SW 1271 (cell line): ENCODE results near the gene SIGLEC1.

Source experiments
- DNase-seq, 2 experiments: peaks; one replicate each; lab custom pipeline; 2025; lab: John Stamatoyannopoulos, UW

The SIGLEC1 gene

DNA sequence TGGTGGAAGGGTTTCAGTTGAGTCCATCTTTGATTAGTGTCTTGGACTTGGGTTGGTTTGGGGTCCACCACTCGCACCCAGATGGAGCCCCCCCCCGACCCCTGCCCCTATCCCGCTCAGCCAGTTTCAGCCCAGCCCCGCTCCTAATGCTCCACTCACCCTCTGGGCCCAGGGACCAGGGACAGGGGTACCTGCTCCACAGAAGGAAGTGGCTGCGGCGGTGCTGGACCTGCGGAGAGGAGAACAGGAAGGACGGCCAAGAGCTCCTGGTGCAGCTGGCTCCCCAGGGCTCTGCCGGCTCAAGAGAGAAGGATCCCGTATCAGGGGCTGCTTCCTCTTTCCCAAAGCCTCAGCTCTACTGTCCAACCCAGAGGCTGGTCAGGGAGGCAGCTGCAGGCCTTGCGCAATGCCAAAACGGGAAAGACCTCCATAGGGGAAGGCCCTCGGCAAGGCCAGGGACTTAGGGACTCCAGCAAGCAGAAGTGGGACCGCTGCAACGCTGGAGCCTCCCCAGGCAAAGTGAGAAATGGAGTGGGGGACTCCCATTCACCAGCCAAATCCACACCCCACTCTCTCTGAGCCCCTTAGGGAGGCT is at the start of gene SIGLEC1:
Gene SIGLEC1 (minus strand): TSS at position 322 of the 595 bp plus-strand sequence. CDS start 5,472 bp downstream, outside the sequence.
- no peak for DNase-seq

DNA sequence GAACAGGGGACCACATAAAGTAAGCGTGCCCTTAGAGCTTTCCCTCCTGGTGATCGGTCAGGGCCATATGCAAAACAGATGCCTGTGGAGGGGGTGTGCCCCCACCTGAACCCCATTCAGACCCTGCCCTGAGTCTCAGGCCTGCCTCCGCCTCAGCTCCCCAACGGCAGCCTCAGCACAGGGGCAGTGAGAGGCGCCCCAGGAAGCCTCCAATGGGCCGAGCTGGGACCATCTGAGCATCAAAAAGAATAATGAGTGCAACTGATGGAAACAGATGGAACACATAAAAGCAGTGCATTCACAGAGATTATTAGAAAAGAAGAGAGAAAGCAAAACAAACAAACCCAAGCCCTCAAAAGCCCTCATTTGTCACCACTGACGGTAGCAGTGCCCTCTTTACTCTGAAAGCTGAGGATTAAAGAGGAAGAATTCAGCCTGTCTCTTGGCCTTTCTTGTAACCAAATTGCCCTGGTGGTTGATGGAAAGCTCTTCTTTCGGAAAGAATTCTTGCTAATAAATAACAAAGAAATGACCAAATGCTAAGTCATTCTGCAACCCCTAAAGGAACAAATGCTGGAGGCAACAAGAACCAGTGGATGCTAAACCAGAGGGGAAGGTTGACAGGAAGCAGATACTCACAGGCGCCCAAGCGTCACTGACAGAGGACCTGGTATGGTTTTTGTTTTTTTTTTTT is 48.4 kb upstream of the SIGLEC1 start:
- no peak for DNase-seq

DNA sequence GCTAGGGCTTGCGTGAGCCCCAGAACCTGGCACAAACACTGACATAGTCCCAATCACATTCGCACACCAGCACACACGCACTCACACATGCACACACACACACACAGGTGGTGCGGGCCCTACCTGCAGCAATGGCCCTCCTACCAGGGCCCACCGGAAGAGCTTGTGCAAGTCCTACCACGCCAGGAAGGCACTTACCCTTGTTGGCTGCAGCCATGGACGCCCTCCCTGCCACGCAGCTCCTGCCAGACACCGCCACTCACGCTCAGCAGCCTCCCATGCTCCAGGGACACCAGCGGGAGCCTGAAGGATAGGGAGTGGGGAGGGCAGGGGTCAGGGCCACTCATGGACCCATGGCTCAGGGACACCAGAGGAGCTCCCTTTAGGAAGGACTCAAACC is 47.5 kb upstream of the SIGLEC1 start:
- DNase-seq = no peak

DNA sequence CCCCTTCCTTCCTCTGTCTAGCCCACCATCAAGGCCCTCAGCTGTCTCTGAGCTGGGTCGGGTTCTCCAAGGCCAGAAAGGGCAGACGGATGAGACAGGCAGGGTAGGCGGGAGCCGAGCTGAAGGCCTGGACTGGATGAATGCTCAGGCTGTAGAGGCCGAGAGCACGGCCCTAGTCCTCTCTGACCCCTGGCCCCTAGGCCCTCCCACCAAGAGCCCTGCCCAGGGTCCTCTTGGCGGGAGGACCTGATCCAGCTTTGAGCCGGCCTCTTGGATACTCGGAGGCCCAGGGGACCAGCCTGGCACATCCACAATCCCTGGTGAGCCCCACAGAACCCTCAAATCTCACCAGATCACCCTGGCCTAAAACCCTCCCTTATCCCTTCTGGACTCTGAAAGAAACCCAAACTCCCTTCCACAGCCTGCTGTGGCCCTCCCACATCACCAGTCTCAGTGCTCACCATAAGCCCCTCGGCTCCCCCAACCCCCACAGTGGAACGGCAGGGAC is 47.0 kb upstream of the SIGLEC1 start:
- DNase-seq = no peak

DNA sequence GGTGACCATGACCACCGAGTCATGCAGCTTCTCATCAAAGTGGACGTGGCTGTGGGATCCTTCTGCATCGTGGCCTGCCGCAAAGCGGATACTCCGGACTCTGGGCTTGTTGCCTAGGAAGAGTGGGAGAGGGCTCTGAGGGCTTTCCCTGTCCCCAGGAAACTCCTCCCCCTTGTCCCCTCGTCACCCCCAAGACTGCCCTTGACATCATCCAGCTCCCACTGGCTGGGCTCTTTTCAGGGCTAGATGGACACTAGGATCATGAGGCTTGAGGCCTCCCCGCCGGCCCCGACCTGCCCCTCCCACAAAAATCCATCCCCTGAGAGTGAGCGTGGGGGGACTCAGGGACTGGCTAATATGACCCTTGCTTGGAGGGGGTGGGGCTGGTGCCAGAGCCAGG is 46.2 kb upstream of the SIGLEC1 start:
- DNase-seq = no peak

DNA sequence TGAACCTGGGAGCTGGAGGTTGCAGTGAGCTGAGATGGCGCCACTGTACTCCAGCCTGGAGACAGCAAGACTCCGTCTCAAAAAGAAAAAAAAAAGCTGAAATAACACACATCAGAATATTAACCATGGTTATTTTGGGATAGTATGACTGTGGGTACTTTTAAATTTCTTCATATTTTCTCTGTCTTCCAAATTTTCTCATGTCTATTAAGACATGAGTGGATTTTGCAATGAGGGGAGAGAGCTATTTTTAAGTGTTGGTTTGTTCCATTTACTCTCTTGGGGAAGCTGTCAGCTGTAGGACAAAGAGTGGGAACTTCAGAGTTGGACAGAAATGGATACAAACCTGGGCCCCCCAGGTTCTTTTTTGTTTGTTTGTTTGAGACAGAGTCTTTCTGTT is 44.9 kb upstream of the SIGLEC1 start:
- no peak for DNase-seq

DNA sequence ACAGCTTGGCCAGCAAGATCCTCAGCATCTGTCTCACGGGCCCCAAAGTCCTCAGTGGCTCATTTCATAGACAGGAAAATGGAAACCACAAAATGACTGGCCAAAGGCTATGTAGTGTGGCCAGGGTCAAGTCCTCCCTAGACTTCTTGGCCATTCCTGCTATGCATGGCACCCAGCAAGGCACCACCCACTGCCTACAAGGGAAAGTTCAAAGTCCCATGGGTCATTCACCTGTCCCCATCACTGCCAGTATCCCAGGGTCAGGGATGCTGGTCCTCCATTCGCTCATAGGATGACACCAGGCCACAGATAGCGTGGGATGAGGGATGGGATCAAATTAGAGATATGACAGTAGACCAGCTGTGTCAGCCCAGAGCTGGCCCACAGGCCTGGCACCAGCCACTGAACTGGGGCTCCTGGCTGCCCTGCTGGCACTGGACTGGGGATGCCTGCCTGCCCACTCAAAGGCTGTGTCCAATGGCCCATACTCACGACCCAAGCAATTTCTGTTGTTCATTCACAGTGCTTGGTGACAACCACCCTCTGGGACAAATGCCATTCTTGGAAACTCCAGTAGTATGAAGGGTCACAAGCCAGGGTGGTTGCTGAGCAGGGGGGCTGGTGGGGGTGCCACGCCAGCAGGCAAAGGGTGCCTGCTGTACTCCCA is 43.5 kb upstream of the SIGLEC1 start:
- DNase-seq = no peak

DNA sequence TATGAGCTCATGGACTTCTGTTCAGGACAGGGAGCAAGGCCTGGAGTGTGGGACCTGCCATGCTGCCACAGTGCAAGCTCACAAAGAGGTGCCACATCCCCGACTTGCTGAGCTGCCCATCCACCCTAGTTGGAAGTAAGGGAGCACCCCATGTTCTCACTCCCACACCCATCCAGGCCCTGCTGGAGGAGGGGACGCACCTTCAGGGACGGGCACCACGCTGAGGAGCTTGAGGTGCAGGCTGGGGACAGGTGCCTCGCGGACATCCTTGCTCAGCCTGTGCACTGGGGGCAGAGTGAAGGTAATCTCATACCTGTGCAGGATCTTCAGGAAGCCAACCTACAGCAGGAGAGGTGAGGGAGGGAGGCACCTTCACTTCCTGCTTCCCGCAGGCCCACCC is 42.9 kb upstream of the SIGLEC1 start:
- no peak for DNase-seq

DNA sequence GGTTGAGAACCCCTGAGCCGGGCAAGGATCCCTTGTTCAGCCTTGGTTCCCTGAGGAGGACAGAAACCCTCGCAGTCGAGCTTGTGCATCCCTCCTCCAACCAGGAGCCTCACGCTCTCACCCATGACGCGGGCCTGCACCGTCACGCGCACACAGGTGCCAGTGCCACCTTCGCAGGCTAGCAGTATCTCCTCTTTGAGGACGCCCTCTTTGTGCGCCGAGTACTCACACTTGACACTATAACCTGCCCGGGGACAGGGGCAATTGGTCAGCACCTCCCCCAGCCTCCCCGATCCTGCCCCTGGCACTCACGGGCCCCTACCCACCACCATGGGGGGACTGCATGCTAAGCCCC is 41.9 kb upstream of the SIGLEC1 start:
- no peak for DNase-seq

DNA sequence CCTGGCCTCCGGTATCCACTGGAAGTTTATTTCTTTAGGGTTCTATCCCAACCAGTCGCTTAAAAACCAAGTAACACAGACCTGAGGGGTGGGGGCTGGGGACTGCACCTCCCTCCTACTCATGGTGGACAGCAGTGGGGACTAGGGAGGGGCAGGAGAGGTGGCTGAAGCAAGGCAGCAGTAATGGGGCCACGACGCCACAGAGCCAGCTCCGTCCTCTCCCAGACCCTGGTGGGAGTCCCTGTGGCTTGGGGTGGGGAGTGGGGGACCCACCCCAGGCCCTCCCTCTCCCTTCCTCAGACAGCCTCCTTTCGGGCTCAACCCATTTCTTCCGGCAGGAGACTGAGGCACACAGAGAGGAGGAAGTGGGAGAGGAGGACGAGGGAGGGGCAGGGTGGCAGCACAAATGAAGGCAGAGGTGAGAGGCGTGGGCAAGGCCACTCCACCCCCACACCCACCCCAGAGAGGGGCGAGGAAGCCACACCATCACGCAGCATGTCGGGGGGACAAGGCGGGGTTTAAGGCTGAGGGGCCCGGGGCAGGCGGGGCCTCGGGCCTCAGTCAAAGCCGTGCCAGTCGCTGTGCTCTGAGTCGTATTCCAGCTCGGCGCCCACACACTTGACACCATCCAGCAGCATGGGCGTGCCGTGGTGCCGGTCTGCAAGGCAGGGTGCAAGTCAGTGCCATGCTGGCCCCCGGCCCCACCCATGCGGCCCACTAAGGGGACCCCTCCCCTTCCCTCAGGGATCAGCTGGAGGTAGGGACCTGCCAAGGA is 41.3 kb upstream of the SIGLEC1 start:
- no peak for DNase-seq

DNA sequence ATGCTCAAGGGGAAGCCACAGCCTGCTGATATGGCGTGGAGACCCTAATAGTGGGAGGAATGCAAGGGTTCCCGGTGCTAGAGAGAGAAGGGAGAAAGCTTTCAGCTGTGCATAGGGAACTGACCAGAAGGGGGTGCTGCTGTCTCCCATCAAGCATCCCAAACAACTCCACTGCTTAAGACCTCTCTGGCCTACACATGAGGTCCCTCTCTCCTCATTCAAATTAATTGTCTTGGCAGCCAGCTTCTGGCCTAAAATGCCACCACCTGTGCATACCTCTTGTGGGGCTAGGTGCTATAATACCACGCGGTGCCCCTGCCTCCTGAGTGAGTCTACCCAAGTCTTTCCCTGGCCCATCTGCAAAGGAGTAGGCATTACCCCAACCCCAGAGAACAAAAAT is 40.7 kb upstream of the SIGLEC1 start:
- peak in 1 of 2 experiments; percentile 51 for DNase-seq

DNA sequence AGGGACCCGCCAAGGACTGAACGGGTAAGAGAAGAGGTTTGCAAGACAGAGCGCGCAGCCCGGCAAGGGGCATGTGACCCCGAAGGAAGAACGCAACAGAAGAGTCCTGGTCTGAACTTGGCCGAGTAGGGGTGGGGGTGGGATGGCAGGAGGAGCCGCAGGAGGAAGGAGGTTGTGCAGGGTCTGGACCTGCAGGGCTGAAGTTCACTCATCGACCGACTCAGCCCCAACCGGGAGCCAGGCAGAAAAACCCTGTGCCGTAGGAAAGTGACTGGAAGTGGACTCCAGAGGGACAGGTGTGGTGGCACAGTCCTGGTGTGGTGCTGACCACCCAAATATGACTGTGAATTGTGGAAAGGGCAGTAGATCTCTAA is 40.0 kb upstream of the SIGLEC1 start:
- DNase-seq = no peak

DNA sequence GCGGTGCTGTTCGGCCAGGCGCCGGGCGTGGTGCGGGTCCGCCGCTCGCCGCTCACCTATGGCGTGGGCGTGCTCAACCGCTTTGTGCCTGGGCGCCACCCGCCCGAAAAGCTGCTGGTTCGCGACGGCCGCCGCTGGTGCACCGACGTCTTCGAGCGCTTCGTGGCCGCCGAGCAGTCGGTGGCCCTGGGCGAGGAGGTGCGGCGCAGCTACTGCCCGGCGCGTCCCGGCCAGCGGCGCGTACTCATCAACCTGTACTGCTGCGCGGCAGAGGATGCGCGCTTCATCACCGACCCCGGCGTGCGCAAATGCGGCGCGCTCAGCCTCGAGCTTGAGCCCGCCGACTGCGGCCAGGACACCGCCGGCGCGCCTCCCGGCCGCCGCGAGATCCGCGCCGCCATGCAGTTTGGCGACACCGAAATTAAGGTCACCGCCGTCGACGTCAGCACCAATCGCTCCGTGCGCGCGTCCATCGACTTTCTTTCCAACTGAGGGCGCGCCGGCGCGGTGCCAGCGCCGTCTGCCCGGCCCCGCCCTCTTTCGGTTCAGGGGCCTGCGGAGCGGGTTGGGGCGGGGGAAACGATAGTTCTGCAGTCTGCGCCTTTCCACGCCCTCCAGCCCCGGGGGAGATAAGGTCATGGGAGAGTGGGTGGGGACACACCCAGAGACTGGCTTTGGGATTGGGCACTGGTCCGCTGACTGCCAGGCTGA is 39.4 kb upstream of the SIGLEC1 start:
- DNase-seq = no peak

DNA sequence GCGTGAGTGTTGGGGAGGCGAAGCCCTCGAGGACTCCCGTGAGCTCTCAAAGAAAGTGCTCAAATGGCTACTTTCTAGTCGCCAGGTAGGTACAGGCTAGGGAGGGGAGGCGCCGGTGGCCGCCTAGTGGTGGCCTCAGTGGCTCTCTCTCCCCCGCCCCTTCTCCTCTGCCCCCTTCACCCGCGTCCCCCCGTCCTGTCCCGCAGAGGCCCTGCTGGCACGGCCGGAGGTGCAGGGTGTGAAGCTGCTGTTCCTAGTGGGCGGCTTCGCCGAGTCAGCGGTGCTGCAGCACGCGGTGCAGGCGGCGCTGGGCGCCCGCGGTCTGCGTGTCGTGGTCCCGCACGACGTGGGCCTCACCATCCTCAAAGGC is 38.9 kb upstream of the SIGLEC1 start:
- DNase-seq = no peak

DNA sequence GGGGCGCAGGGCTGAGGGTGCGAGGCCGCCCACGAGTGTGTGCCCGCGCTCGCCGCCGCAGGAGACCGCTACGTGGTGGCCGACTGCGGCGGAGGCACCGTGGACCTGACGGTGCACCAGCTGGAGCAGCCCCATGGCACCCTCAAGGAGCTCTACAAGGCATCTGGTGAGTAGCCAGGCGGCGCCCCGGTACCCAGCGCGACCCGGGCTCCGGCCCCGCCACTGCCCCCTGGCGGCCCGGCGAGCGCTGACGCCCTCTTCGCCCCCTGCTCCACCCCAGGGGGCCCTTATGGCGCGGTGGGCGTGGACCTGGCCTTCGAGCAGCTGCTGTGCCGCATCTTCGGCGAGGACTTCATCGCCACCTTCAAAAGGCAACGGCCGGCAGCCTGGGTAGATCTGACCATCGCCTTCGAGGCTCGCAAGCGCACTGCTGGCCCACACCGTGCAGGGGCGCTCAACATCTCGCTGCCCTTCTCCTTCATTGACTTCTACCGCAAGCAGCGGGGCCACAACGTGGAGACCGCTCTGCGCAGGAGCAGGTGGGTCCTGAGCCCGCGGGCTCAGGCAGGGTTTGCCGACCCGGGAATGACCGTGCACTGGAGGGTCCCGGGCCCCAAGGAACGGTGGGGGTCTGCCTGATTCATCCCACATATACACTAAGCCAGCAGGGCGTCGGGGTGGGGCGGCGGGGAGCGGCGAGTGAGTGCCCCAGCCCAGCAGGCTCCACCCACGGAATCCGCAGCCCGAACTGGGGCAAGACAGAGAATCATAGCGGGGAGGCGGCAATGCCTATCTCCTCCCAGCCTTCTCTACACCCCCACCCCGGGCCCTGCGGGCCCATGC is 37.5 kb upstream of the SIGLEC1 start:
- peak in 1 of 2 experiments; percentile 27 for DNase-seq

DNA sequence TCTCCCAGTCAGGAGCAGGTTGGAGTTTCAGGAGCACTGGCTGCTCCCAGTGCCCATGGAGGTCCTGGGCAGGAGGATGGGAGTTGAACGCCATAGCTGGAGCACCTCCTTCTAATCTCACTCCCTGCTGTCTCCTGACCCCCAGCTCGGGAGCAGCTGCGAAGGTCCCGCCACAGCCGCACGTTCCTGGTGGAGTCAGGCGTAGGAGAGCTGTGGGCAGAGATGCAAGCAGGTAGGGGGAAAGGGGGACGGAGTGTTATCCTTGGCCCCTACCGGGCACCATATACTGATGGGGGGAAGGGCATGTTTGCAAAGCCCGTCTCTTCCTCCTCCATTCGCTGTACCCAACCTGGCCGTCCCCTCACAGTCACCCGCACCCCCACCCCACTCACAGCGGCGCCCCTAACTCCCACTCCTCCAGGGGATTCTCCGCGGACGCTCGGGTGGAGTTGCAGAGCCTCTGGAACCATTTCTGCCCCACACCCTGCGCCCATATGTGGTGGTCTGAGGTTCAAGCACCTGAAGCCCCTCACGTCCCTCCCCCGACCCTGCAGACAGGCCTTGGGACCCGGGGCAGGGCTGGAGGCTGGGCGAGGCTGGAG is 36.8 kb upstream of the SIGLEC1 start:
- DNase-seq = no peak

DNA sequence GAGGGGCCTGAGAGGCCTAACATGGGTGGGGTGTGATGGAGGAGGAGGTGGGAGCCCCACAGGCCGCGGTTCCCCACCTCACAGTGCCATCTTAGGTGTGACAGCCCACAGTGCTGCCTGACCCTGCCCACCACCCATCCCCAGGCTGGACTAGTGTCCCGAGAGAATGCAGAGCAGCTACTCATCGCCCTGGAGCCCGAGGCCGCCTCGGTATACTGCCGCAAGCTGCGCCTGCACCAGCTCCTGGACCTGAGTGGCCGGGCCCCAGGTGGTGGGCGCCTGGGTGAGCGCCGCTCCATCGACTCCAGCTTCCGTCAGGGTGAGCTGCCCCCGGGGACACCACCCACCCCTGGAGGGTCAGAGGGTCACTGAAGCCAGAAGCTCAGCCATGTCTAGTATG is 35.7 kb upstream of the SIGLEC1 start:
- no peak for DNase-seq

DNA sequence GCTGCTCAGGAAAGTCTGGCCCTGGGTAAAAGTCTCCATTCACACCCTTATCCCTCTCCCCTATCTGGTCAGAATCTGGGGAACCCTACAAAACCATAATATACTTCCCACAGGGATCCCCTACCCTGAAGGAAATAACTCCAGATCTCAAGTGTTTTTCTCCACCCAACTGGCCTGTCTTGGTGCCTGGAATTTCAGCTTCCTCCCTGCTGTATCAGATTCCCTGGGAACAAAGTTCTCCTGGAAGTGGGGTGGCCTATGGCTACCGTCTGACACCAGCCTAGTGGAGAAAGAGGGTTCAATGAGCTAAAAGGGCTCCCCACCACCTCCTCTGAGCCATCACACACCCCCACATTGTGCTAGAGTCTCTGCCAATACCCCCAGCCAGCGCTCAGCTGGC is 35.1 kb upstream of the SIGLEC1 start:
- no peak for DNase-seq

DNA sequence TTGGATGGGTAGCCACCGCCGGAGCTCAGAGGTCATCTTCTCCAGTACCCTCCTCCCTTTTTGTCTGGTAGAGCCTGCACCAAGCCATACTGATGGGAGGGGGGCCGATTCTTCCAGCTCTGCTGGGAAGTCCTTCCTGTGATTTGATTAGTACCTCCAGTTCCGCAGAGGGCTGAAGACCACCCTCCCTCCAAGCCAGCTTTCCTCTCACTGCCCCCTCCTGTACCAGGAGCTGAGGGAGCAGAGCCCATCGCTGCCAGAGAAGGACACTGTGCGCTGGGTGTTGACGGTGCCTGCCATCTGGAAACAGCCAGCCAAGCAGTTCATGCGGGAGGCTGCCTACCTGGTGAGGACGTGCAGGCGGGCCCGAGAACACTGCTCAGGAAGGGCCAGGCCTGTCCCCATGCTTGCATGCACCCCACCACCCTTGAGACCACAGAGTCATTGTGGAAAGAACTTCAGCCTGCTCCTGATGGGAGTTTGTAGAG is 33.3 kb upstream of the SIGLEC1 start:
- no peak for DNase-seq
